ENCODE results near the gene MATR3.

The MATR3 gene

GRCh38 chr5:139296862-139297326 lies 3.4 kb downstream of the MATR3 start:
- Histone ChIP-seq H3K4me3 (no peak overlapping the region; a peak in 1 of 20 replicates), H4K20me1 (peaks cover 66 to 82% (median 75%) of the 10 kb centered on the region in 11 experiments), H3K9ac (peak overlapping the region in 1 of 11 experiments; percentile 99; a peak in 1 of 22 replicates), H3K27ac (no peak overlapping the region), H3K27me3 (no peaks in the 10 kb centered on the region), H3K36me3 (peaks cover 7 to 60% (median 41%) of the 10 kb centered on the region in 11 experiments; a peak in 18 of 22 replicates), H3K9me3 (replicated peaks in 1 of 11) (no peaks in the 10 kb centered on the region), H3K4me2 (peak overlapping the region; percentile 80 to 98 (median 88)), H3K4me1 (peaks cover 49 to 69% (median 61%) of the 10 kb centered on the region in 10 experiments)
- TF ChIP-seq Cebpa-rat (IDR thresholded peaks at IDR 0.05), result no peak

- Histone ChIP-seq H3K4me1 (peaks cover 48 to 74% (median 64%) of the 10 kb centered on the region in 10 experiments), H3K4me3 (no peak overlapping the region)
- no peak for TF ChIP-seq Cebpa-rat (IDR thresholded peaks at IDR 0.05)
Measured at GRCh38 chr5:139297439-139298133, 4.0 kb downstream of the MATR3 start.

GRCh38 chr5:139298242-139298641 lies 4.7 kb downstream of the MATR3 start:
- TF ChIP-seq Cebpa-rat (IDR thresholded peaks at IDR 0.05), result no peak
- Histone ChIP-seq H3K4me1 (peaks cover 46 to 77% (median 63%) of the 10 kb centered on the region in 10 experiments), H3K4me2 (peak overlapping the region; percentile 30 to 98 (median 85); a peak in 20 of 22 replicates)

More at GRCh38 chr5:139297439-139298133, 4.0 kb downstream of the MATR3 start:
- Histone ChIP-seq H3K9ac (no peak overlapping the region), H3K9me3 (replicated peaks in 1 of 11) (no peaks in the 10 kb centered on the region), H4K20me1 (peaks cover 73 to 87% (median 82%) of the 10 kb centered on the region in 11 experiments), H3K36me3 (peaks cover 9 to 60% (median 39%) of the 10 kb centered on the region in 11 experiments; a peak in 17 of 22 replicates), H3K27me3 (no peaks in the 10 kb centered on the region), H3K4me2 (peak overlapping the region; percentile 80 to 98 (median 88); a peak in 20 of 22 replicates), H3K27ac (no peak overlapping the region)

GRCh38 chr5:139299486-139299885 lies 5.9 kb downstream of the MATR3 start:
- H4K20me1 ChIP-seq, result peaks cover 92 to 100% (median 100%) of the 10 kb centered on the region in 11 experiments

More at GRCh38 chr5:139298242-139298641, 4.7 kb downstream of the MATR3 start:
- Histone ChIP-seq H3K27ac (no peak overlapping the region), H3K4me3 (no peak overlapping the region), H3K9ac (no peak overlapping the region), H3K36me3 (peaks cover 9 to 67% (median 39%) of the 10 kb centered on the region in 11 experiments; a peak in 18 of 22 replicates), H4K20me1 (peaks cover 80 to 94% (median 89%) of the 10 kb centered on the region in 11 experiments), H3K9me3 (replicated peaks in 1 of 11) (no peaks in the 10 kb centered on the region), H3K27me3 (no peaks in the 10 kb centered on the region)

GRCh38 chr5:139301808-139302499 lies 8.4 kb downstream of the MATR3 start:
- Histone ChIP-seq H3K9me3 (replicated peaks in 1 of 11) (no peaks in the 10 kb centered on the region), H3K9ac (no peak overlapping the region), H3K4me1 (peaks cover 34 to 99% (median 80%) of the 10 kb centered on the region in 10 experiments), H3K27me3 (no peaks in the 10 kb centered on the region), H3K27ac (no peak overlapping the region), H4K20me1 (peaks cover 100% of the 10 kb centered on the region in 11 experiments), H3K4me2 (peak overlapping the region in 2 of 11 experiments; percentile 7 to 13; a peak in 2 of 22 replicates), H3K4me3 (no peak overlapping the region), H3K36me3 (peaks cover 9 to 71% (median 40%) of the 10 kb centered on the region in 11 experiments; a peak in 18 of 22 replicates)
- no peak for TF ChIP-seq Cebpa-rat (IDR thresholded peaks at IDR 0.05)

More at GRCh38 chr5:139299486-139299885, 5.9 kb downstream of the MATR3 start:
- no peaks in the 10 kb centered on the region for H3K27me3 ChIP-seq
- TF ChIP-seq Cebpa-rat (IDR thresholded peaks at IDR 0.05), result no peak
- H3K4me1 ChIP-seq, result peaks cover 49 to 89% (median 74%) of the 10 kb centered on the region in 10 experiments
- no peak overlapping the region for H3K4me3 ChIP-seq
- no peak overlapping the region for H3K27ac ChIP-seq
- no peak overlapping the region for H3K9ac ChIP-seq
- no peaks in the 10 kb centered on the region for H3K9me3 ChIP-seq (replicated peaks in 1 of 11)
- peak overlapping the region; percentile 1 to 93 (median 80); a peak in 13 of 22 replicates for H3K4me2 ChIP-seq
- peaks cover 9 to 73% (median 40%) of the 10 kb centered on the region in 11 experiments; a peak in 18 of 22 replicates for H3K36me3 ChIP-seq

- peaks cover 25 to 99% (median 72%) of the 10 kb centered on the region in 10 experiments for H3K4me1 ChIP-seq
- peak overlapping the region in 10 of 11 experiments; percentile 0 to 49 (median 18); a peak in 13 of 22 replicates for H3K4me2 ChIP-seq
- peaks cover 100% of the 10 kb centered on the region in 11 experiments for H4K20me1 ChIP-seq
- H3K4me3 ChIP-seq, result no peak overlapping the region
- H3K9ac ChIP-seq, result no peak overlapping the region
- H3K9me3 ChIP-seq (replicated peaks in 1 of 11), result no peaks in the 10 kb centered on the region
- TF ChIP-seq Cebpa-rat (IDR thresholded peaks at IDR 0.05), result no peak
- H3K36me3 ChIP-seq, result peaks cover 15 to 71% (median 38%) of the 10 kb centered on the region in 11 experiments; a peak in 19 of 22 replicates
- H3K27ac ChIP-seq, result no peak overlapping the region
- H3K27me3 ChIP-seq, result no peaks in the 10 kb centered on the region
Measured at GRCh38 chr5:139304391-139305324, 11.1 kb downstream of the MATR3 start.

- Histone ChIP-seq H3K27me3 (no peaks in the 10 kb centered on the region), H3K4me3 (no peak overlapping the region), H3K9me3 (replicated peaks in 1 of 11) (no peaks in the 10 kb centered on the region), H3K36me3 (peaks cover 9 to 70% (median 31%) of the 10 kb centered on the region in 11 experiments; a peak in 19 of 22 replicates), H3K4me2 (peak overlapping the region in 3 of 11 experiments; percentile 5 to 44 (median 40); a peak in 6 of 22 replicates), H3K4me1 (peaks cover 24 to 100% (median 68%) of the 10 kb centered on the region in 10 experiments), H3K9ac (no peak overlapping the region), H4K20me1 (peaks cover 100% of the 10 kb centered on the region in 11 experiments), H3K27ac (no peak overlapping the region)
- TF ChIP-seq Cebpa-rat (IDR thresholded peaks at IDR 0.05), result no peak
Measured at GRCh38 chr5:139306197-139306596, 12.7 kb downstream of the MATR3 start.

All from BLaER1 treated with 17β-estradiol and CSF1 and Interleukin-3, amounts not matched to agents 10 nM and 100 nM (cell line).